Activated CD4-positive, alpha-beta memory T cell treated with anti-CD3 and anti-CD28 coated beads, Interleukin-2, amount 10 ng/mL, durations not matched to agents 7 days and 5 days (primary cell): ENCODE results near the gene TNFRSF21. TPM values are rescaled to one million over a fixed set of nuclear protein-coding genes. Genes with fewer than 3 reads are reported as not detected.

Experiments
- total RNA-seq, 2 experiments: library from RNA; stranded (reverse); gene quantifications; one replicate each; pipeline ENCODE4 v1.2.3, GENCODE V29; 2021

The TNFRSF21 gene
- total RNA-seq, 2 experiments from 2014 or later: 0.18 TPM; not detected in 1

Other genes with a start within 250 kb of the TNFRSF21 start
- 10 to 100 TPM; 26.3 to 27.1 TPM for gene CD2AP, start 167.9 kb upstream of the TNFRSF21 start, total RNA-seq